T-helper 2 cell treated with Interferon-gamma antibody and Interleukin-4, amounts not matched to agents 5 μg/mL and 100 μg/mL, for 36 hours (primary cell): Measurements from ENCODE around the gene TLE2.
A peak's percentile ranks its signal among the peaks of the same experiment; 100 is the strongest.

ENCODE experiments used
- DNase-seq: peaks from one replicate; pipeline ENCODE4 v3.0.0; 2021; ENCODE audit warnings: low spot score
- H3K27ac Mint-ChIP-seq: one replicate; pipeline ENCODE4 v1.8.0; 2021; ENCODE audit warnings: mild to moderate bottlenecking, mixed read lengths
- H3K27me3 Mint-ChIP-seq: one replicate; pipeline ENCODE4 v1.8.0; 2021; ENCODE audit warnings: low read depth, mixed read lengths
- H3K36me3 Mint-ChIP-seq: one replicate; pipeline ENCODE4 v1.8.0; 2021; ENCODE audit warnings: low read depth, mixed read lengths
- H3K4me1 Mint-ChIP-seq: one replicate; pipeline ENCODE4 v1.8.0; 2021; ENCODE audit warnings: low read depth, mixed read lengths
- H3K4me3 Mint-ChIP-seq: one replicate; pipeline ENCODE4 v1.8.0; 2022; ENCODE audit warnings: mild to moderate bottlenecking, moderate library complexity, mixed read lengths
- H3K9me3 Mint-ChIP-seq: one replicate; pipeline ENCODE4 v1.8.0; 2021; ENCODE audit warnings: mixed read lengths

TLE2 gene

DNA sequence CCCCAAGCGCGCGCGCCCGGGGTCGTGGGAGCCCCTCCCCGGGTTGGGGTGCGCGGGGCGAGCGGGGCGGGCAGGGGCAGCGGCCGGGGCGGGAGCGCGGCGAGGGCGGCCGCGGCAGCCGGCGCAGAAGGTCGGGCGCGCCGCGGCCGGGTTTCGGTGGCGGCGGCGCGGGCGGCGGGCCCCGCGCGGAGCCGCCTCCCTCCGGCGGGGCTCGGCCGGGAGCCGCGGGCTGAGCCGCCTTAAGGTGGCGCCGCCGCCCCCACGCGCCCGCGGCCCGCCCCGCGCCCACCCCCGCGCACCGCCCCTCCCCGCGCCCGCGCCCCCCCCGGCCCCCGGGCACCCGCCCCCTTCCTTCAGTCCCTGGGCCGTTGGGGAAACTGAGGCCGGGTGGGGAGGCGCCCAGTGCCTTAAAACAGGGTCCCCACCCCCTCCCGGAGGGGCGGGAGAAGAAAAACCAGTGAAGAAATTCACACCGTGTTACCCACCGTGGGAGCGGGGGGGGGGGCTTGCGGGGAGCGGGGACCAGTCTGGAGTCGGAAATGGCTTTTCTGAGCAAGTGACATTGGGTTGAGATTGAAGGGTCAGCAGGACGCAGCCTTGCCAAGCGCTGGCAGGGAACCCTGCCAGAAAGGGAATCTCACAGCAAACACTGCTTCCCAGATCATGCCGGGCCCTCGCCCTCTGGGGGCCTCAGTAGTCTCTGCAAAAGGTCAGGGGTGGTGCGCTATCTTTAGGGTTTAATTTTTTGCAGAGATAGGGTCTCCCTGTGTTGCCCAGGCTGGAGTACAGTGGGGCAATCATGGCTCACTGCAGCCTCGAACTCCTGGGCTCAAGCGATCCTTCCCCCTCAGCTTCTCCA is at the start of gene TLE2:
Gene TLE2 (minus strand): TSS at position 216 of the 859 bp plus-strand sequence. CDS start 376 bp downstream, outside the sequence.
- Mint-ChIP-seq H3K4me1 (peaks cover 4% of the 10 kb centered on the region), H3K4me3 (peak within 1 kb of the TSS; percentile 52), H3K9me3 (no peaks in the 10 kb centered on the region), H3K27ac (no peak within 1 kb of the TSS), H3K36me3 (no peaks in the 10 kb centered on the region), H3K27me3 (peaks cover 56% of the 10 kb centered on the region)
- DNase-seq = no peak

DNA sequence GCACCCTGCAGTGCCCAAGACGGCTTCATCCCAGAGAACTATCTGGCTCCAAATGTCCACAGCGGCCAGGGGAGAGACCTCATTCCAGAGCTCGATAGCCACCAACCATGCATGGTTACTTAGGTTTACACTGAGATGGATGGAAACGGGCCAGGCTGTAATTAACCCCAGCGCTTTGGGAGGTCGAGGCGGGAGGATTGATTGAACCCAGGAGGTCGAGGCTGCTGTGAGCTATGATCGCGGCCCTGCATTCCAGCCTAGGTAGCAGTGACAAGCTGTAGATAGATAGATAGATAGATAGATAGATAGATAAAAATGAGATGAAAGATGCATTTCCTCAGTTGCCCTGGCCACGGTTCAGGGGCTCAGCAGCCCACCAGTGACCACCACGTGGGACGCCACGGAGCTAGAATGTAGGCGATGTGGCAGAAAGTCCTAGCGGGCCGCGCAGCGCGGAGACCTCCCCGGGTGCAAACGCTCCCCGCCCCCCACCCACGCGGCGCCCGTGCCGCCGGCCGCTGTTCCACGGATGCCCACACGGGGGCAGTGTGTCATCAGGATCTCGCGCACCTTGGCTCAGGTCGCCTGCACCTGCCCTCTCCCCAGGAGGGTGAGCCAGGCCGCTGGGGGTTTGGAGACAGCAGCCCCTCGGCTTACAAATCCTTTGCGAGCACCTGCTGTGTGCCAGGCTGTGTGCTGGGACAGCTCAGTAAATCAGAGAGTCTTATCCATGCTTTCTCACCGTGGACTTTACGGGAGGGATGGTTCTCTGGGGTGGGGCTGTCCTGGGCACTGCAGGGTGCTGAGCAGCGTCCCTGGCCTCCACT is 46.7 kb upstream of the TLE2 start:
- Mint-ChIP-seq H3K9me3 (no peaks in the 10 kb centered on the region), H3K4me1 (peaks cover 5% of the 10 kb centered on the region), H3K4me3 (no peak overlapping the region), H3K36me3 (no peaks in the 10 kb centered on the region), H3K27ac (no peak overlapping the region), H3K27me3 (peaks cover 5% of the 10 kb centered on the region)
- DNase-seq = peak; percentile 49

DNA sequence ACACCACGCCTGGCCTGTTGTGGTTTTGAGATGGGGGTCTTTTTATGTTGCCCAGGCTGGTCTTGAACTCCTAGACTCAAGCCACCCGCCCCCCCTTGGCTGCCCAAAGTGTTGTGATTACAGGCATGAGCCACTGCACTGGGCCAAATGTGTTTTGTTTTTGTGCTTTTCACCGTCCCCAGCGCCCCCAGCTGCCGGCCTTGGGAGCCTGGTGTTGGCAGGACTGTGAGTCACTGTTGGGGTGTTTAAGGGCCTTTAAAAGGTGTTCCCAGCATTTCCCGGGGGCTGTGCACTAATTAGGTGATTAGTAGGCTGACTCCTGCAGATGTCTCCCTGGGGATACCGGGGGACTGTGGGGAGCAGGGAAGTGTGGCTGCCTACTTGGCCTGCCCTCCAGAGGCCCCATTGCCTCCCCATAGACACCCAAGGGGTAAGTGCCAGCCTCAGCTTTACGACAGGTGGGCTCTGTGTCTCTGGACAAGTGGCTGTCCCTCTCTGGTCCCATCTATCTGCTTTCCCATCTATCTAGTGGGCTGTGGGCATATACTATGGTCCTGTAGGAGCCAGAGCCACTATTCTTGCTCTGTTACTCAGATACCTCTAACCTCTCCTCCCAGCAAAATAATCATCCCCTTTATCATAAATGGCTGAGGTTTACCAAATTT is 45.0 kb upstream of the TLE2 start:
- H3K4me3 Mint-ChIP-seq = no peak overlapping the region
- peaks cover 5% of the 10 kb centered on the region for H3K27me3 Mint-ChIP-seq
- no peaks in the 10 kb centered on the region for H3K9me3 Mint-ChIP-seq
- peaks cover 5% of the 10 kb centered on the region for H3K4me1 Mint-ChIP-seq
- no peaks in the 10 kb centered on the region for H3K36me3 Mint-ChIP-seq
- DNase-seq = no peak
- no peak overlapping the region for H3K27ac Mint-ChIP-seq

DNA sequence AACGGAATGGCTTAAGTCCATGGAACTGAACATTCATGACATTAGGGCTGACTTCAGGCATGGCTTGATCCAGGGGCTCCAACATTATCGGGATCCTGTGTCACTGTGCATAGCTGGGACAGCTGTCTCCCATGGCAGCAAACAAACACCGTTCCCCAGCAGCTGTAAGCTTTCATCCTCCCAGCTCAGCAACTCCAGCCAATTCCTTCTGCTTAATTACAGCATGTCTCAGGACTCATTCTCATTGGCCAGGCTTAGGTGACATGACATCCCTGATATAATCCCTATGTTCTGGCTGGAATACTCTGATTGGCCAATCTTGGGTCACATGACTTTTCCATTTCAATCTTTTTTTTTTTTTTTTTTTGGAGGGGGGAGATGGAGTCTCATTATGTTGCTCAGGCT is 44.1 kb upstream of the TLE2 start:
- H3K4me1 Mint-ChIP-seq = peaks cover 5% of the 10 kb centered on the region
- no peak overlapping the region for H3K27ac Mint-ChIP-seq
- DNase-seq = no peak
- no peak overlapping the region for H3K4me3 Mint-ChIP-seq
- peaks cover 5% of the 10 kb centered on the region for H3K27me3 Mint-ChIP-seq
- H3K9me3 Mint-ChIP-seq = no peaks in the 10 kb centered on the region
- H3K36me3 Mint-ChIP-seq = no peaks in the 10 kb centered on the region

DNA sequence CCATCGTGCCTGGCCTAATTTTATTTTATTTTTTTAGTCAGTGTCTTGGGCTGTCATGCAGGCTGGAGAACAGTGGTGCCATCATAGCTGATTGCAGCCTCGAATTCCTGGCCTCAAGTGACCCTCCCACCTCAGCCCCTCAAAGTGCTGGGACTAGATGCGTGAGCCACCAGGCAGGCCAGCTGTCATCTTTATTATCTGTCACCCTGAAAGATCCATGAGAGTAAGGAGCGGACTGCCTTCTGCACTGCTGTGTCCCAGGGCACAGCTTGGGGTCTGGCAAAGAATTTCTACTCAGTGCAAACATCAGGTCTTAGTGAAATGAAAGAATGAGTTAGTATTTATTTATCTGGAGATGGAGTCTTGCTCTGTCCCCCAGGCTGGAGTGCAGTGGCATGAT is 42.7 kb upstream of the TLE2 start:
- Mint-ChIP-seq H3K4me1 (peaks cover 5% of the 10 kb centered on the region), H3K9me3 (no peaks in the 10 kb centered on the region), H3K27me3 (peaks cover 3% of the 10 kb centered on the region), H3K36me3 (no peaks in the 10 kb centered on the region), H3K27ac (no peak overlapping the region), H3K4me3 (no peak overlapping the region)
- DNase-seq = no peak

DNA sequence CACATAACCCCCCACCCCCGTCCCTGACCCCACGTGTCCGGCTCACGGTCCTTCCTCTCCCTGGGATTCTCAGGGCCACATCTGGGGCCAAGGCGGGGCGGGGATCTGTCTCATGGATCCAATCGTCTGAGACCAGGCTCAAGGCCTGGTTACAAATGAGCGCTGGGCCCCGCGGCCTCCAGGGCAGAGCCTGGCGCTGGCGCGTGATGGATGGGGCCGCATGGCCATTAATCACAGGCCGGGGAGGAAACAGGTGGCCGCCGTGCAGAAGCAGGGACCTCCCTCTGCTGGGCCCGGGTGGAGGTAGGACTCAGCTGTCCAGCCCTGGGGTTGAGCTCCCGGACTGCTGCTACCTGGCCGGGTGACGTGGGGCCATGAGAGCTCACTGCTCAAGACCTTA is 39.0 kb upstream of the TLE2 start:
- Mint-ChIP-seq H3K4me3 (no peak overlapping the region), H3K4me1 (peaks cover under 1% of the 10 kb centered on the region), H3K27ac (no peak overlapping the region), H3K27me3 (no peaks in the 10 kb centered on the region), H3K9me3 (no peaks in the 10 kb centered on the region), H3K36me3 (no peaks in the 10 kb centered on the region)
- DNase-seq = no peak

DNA sequence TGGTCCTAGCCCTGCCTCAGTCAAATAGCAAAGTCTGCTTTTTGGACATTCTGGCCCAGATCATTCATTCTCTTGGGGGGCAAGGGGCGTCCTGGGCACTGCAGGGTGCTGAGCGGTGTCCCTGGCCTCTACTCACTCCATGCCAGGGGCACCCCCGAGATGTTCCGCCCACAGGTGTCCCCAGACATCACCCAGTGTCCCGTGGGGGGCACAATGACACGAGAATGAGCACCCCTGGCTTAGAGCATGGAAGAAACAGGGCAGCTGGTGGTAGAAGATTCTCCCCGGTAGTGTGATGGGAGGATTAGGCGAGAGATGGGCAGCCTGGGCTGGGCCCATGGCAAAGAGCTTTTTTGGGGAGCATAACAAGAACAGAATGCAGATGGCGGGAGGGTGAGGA is 38.5 kb upstream of the TLE2 start:
- Mint-ChIP-seq H3K36me3 (peaks cover 2% of the 10 kb centered on the region), H3K27me3 (no peaks in the 10 kb centered on the region), H3K4me3 (no peak overlapping the region), H3K9me3 (no peaks in the 10 kb centered on the region), H3K4me1 (peaks cover 3% of the 10 kb centered on the region), H3K27ac (no peak overlapping the region)
- no peak for DNase-seq

DNA sequence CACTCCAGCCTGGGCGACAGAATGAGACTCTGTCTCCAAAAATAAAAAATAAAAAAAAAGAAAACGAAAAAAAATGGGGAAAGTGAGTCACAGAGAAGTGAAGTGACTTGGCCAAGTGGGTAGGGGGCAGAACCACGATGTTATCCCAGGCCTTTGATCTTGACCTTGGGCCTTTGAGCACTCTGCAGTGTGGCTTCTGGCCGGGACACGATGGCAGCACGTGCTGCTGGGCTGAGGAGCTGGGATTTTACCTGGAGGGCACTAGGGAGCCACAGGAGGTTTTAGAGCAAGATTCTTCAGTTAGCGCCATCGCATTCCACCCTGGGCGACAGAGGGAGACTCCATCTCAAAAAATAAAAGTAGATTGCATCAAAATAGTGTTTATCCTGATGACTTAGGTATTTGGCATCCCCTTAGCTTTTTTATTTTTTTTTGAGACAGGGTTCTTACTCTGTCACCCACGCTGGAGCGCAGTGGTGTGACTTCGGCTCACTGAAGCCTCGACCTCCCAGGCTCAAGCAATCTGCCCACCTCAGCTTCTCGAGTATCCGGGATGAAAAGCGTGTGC is 37.5 kb upstream of the TLE2 start:
- peaks cover 2% of the 10 kb centered on the region for H3K36me3 Mint-ChIP-seq
- no peak for DNase-seq
- no peak overlapping the region for H3K27ac Mint-ChIP-seq
- peaks cover 3% of the 10 kb centered on the region for H3K4me1 Mint-ChIP-seq
- H3K9me3 Mint-ChIP-seq = no peaks in the 10 kb centered on the region
- H3K27me3 Mint-ChIP-seq = no peaks in the 10 kb centered on the region
- no peak overlapping the region for H3K4me3 Mint-ChIP-seq

DNA sequence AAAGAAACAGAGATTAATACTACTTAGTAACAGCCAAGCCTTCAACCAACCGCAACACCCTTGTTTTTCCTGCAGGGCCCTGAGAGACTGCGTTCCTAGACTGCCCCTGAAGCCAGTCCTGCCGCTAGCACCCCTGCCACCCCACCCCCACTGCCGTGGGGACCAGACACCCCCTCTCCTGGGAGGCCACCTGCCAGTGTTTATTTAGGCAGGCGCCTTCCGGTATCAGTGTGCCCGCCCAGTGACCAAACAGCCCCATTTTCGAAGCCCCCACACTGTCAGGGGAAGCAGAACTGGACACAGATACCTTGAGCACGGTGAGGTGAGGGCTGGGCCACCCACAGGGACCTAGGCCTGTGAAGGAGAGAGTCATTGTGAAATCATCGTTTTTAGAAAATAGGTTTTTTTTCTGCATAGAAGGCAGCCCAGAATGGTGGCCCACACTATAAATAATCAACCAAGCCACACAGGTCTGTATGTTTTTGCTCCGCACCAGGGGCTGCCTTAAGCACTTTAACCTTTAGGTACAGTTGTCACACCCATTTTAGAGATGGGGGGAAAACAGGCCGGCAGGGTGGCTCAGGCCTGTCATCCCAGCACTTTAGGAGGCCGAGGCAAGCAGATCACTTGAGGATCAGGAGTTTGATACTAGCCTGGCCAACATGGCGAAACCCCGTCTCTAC is 36.7 kb upstream of the TLE2 start:
- no peak overlapping the region for H3K4me3 Mint-ChIP-seq
- H3K9me3 Mint-ChIP-seq = no peaks in the 10 kb centered on the region
- no peak for DNase-seq
- no peaks in the 10 kb centered on the region for H3K27me3 Mint-ChIP-seq
- peaks cover 5% of the 10 kb centered on the region for H3K4me1 Mint-ChIP-seq
- H3K36me3 Mint-ChIP-seq = peaks cover 4% of the 10 kb centered on the region
- no peak overlapping the region for H3K27ac Mint-ChIP-seq

DNA sequence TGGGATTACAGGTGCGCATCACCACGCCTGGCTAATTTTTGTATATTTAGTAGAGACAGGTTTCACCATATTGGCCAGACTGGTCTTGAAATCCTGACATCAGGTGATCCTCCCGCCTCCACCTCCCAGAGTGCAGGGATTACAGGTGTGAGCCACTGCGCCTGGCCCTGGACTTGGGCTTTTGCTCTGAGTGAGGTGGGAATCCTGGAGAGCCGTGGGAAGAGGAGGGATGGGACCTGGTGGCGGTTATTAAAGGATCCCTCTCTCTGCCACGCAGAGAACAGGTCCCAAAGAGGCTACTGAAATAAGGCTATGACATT is 34.9 kb upstream of the TLE2 start:
- H3K4me1 Mint-ChIP-seq = peaks cover 13% of the 10 kb centered on the region
- no peak for DNase-seq
- no peaks in the 10 kb centered on the region for H3K9me3 Mint-ChIP-seq
- peaks cover 18% of the 10 kb centered on the region for H3K36me3 Mint-ChIP-seq
- H3K4me3 Mint-ChIP-seq = peak overlapping the region; percentile 94
- H3K27me3 Mint-ChIP-seq = no peaks in the 10 kb centered on the region
- peak overlapping the region; percentile 26 for H3K27ac Mint-ChIP-seq

DNA sequence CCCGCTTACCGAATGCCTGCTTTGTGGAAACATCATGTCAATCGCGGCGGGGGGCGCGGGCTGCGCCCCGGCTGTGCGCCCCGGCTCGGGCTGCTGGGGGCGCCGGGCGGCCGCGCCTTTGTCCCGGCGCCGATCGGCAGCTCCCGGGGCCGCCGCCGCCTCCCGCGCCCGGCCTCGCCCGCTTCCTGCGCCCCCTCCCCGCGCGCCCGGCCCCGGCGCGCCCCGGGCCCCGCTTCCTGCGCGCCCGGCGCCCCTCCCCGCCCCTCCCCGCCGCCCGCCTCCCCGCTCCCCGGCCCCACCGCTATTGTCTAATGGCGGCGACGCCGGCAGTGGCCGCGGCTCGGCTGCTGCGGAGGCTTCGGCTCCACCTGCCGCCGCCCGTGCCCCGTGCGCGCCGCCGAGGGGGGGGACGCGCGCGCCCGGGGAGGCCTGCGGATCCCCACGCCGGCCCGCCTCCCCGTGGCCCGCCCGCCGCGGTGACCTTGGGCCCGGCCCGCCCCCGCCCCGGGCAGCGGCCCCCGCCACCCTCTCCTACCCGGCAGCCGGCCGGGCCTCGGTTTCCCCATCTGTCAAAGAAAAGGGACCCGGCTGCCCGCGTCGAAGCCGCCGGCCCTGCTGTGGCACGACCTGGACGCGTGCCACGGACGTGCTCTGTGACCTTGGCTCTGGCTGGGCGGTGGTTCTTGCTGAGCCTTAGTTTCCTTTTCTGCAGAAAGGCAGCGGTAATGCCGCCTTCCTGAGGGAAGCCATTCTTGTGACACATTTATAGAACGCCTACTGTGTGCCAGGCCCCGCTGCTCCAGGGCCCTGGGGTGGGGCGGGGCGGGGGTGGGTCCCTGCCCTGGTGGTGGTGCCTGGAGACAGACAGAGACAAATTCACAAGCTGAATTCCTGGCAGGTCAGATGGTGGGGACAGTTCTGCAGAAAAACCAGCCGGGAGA is 33.4 kb upstream of the TLE2 start, which contains the start of gene TLE5:
Gene TLE5 (minus strand): TSS at position 331 of the 941 bp plus-strand sequence. CDS start 295 bp downstream, at position 36.
- Mint-ChIP-seq H3K27me3 (no peaks in the 10 kb centered on the region), H3K27ac (peak within 1 kb of the TSS; percentile 96), H3K4me1 (peaks cover 19% of the 10 kb centered on the region), H3K36me3 (peaks cover 33% of the 10 kb centered on the region), H3K9me3 (no peaks in the 10 kb centered on the region), H3K4me3 (peak within 1 kb of the TSS; percentile 94)
- peak; percentile 69 for DNase-seq
